ENCODE data around the gene MBD5.
"Not testable (repeated sequence)": the region's sequence is repeated elsewhere in the genome, so short reads cannot be mapped to it uniquely, and the experiment has no call there.

MBD5 gene

DNA sequence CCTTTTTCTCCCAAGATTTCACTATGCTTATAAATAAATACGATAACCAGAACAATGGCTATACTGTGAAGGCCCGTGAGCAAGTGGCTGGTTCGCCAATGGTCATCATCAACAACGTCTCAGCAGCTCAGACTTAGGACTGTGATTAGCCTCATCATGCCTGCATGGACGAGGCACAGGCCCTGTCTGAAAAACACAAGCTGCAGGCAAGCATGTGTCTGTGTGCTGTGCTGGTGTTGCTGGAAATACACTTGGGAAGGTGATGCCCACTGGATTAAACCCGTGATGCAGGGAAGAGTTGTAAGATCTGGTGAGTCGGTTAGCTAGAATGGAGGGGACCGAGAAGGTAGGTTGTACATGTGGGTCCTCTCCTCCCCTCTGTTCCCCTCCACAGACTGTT, 512.1 kb downstream of the MBD5 start:
- TF ChIP-seq, protein P1, sequence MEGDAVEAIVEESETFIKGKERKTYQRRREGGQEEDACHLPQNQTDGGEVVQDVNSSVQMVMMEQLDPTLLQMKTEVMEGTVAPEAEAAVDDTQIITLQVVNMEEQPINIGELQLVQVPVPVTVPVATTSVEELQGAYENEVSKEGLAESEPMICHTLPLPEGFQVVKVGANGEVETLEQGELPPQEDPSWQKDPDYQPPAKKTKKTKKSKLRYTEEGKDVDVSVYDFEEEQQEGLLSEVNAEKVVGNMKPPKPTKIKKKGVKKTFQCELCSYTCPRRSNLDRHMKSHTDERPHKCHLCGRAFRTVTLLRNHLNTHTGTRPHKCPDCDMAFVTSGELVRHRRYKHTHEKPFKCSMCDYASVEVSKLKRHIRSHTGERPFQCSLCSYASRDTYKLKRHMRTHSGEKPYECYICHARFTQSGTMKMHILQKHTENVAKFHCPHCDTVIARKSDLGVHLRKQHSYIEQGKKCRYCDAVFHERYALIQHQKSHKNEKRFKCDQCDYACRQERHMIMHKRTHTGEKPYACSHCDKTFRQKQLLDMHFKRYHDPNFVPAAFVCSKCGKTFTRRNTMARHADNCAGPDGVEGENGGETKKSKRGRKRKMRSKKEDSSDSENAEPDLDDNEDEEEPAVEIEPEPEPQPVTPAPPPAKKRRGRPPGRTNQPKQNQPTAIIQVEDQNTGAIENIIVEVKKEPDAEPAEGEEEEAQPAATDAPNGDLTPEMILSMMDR (IDR thresholded peaks at IDR 0.05; ENCODE audit: insufficient read depth, low read depth, low read length, missing control alignments), result no peak
- no peak overlapping the region for H3K4me3 ChIP-seq (ENCODE audit: low read length)
- no peak for DNase-seq (ENCODE audit: low read depth)

DNA sequence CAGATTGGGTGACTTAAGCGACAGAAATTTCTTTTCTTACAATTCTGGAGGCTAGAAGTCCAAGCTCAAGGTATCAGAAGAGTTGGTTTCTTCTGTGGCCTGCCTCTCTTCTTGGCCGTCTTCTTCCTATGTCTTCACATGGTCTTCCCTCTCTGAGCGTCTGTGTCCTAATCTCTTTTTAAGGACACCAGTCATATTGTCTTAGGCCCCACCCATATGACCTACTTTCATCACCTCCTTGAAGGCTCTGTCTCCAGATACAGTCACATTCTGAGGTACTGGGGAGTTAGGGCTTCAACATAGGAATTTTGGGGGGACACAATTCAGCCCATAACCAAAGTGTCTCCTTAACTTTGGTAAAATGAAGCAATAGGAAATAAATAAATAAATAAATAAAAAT, 512.8 kb downstream of the MBD5 start:
- DNase-seq (ENCODE audit: low read depth), result no peak
- TF ChIP-seq, protein P1 (IDR thresholded peaks at IDR 0.05; ENCODE audit: insufficient read depth, low read depth, low read length, missing control alignments), result no peak
- no peak overlapping the region for H3K4me3 ChIP-seq (ENCODE audit: low read length)

DNA sequence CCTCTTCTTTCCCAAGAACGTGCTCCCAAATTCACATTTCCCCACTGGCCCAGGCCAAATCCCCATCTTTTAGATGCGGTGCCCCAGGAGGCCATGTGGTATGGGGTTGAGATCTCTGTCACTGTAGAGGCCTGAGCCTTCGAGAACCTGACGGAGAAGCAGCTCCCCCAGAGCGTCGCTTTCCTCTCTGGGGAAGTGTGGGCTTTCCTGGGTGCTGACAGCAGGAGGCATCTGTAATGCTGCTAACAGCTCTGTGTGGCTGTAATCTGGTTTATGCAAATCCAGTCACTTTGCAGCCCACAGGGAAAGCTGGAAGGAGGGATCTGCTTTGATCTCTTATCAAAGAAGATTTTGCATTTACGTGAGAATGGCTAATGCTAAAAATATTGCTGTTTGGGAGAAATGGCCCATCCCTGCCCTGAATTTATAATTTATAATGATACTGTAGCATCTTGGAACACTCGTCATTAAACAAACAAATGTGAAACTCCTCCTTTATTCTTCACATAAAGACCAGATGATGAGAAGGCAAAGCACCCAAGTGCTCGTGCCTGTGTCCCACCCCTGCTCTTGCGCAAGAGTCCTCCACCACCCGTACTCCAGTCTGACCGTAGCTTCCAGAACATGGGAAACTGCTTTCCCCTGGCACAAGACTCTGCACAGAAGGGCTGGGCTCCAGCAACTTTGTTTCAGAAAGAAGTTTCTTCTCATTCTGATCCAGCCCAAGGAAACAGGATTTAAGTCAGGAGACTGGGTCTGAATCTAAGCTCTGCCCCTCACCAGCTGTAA, 513.7 kb downstream of the MBD5 start:
- H3K4me3 ChIP-seq (ENCODE audit: low read length), result no peak overlapping the region
- TF ChIP-seq, protein P1 (IDR thresholded peaks at IDR 0.05; ENCODE audit: insufficient read depth, low read depth, low read length, missing control alignments), result no peak
- DNase-seq (ENCODE audit: low read depth), result peak; percentile 25

DNA sequence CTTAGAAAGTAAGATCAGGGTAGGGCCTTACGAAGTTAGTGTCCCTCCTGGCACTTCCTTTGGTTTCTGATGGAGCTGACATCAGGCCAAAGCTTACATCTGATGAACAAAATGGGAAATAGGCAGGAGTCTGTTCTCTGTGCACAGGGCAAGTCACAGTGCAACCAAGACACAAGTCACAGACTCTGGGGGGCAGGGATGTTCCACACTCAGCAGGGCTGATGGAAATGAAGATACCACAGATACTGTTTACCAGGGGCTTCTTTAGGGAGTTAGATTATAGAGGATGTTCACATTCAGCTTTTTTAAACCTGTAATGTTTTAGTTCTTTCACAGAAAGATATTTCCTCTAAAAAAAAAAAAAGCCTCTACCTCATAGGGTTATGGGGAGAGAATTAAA, 517.5 kb downstream of the MBD5 start:
- no peak overlapping the region for H3K4me3 ChIP-seq (ENCODE audit: low read length)
- DNase-seq (ENCODE audit: low read depth), result no peak
- TF ChIP-seq, protein P1 (IDR thresholded peaks at IDR 0.05; ENCODE audit: insufficient read depth, low read depth, low read length, missing control alignments), result no peak

DNA sequence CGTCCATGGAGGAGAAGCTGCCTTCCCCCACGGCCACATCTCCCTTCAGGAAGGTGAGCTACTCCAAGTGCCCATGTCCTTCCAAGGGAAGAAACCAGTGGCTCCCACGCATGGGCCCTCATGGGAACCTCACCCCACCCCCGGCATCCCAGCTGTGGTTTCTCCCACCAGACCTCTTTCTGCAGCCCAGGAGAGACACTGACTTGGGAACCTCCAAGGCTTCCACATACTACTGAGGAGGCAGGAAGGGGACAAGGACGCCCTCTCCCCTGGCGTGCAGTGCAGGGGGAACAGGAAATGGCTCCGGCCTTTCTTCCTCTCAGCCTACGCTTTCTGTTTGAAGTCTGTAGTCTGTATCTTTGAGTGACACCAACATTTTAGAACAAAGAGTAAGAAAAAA, 519.1 kb downstream of the MBD5 start:
- DNase-seq (ENCODE audit: low read depth), result no peak
- TF ChIP-seq, protein P1 (IDR thresholded peaks at IDR 0.05; ENCODE audit: insufficient read depth, low read depth, low read length, missing control alignments), result no peak
- H3K4me3 ChIP-seq (ENCODE audit: low read length), result no peak overlapping the region

DNA sequence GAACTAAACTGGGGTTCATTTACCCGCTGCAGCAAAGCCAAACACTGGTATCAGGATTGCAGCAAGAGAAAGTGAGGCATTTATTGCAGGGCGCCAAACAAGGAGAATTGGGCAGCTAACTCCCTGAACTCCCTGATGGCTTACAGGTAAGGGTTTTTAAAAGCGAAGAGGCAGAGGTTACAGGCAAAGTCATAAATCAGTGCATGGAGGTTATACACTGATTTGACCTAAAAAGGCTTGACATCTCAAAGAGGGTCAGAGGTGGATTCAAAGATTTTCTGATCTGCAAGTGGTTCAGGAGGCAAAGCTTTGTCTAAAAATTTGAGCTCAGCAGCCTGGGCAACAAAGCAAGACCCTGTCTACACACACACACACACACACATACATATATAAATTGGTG, 520.9 kb downstream of the MBD5 start:
- no peak for DNase-seq (ENCODE audit: low read depth)
- TF ChIP-seq, protein P1 (IDR thresholded peaks at IDR 0.05; ENCODE audit: insufficient read depth, low read depth, low read length, missing control alignments), result no peak
- no peak overlapping the region for H3K4me3 ChIP-seq (ENCODE audit: low read length)

DNA sequence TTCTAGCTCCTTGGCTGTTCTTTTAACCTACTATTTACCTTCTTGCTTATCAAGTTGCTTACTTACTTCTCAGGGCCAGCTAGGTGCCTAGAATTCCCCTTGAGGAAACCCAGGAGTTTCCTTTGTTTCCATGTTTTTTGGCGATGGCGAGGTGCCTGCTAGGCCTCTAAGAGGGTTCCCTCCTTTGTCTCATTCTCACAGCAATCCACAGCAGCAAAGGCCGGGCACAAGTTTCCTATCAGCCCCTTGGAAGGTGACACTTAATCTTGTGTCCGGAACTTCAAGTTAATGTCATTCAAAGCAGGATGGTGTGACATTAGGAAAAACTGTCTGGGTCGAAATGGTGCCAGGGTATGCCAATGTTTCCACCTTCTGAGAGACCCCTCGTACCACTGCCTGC, 521.7 kb downstream of the MBD5 start:
- H3K4me3 ChIP-seq (ENCODE audit: low read length), result no peak overlapping the region
- TF ChIP-seq, protein P1 (IDR thresholded peaks at IDR 0.05; ENCODE audit: insufficient read depth, low read depth, low read length, missing control alignments), result no peak
- no peak for DNase-seq (ENCODE audit: low read depth)

DNA sequence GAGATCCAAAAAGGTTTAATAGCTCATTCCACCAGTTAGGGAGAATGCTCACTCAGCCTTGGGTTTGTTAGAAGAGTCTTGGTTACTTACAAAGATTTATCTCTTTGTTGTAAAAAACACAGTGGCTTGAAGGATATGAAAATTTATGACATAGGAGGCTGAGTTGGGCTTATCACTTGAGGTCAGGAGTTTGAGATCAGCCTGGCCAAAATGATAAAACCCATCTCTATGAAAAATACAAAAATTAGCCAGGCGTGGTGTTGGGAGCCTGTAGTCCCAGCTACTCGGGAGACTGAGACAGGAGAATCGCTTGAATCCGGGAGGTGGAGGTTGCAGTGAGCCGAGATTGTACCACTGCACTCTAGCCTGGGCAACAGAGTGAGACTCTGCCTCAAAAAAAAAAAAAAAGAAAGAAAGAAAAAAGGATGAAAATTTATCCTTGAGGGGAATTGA, 522.2 kb downstream of the MBD5 start:
- not testable (repeated sequence) for DNase-seq (ENCODE audit: low read depth); H3K4me3 ChIP-seq (ENCODE audit: low read length)
